GM19023 (cell line): ENCODE data around the gene RCBTB2.

Experiments
- ATAC-seq: cut with Tn5 transposase; IDR thresholded peaks from one replicate; pipeline ENCODE4 v1.9.1; 2021; ENCODE audit warnings: mild to moderate bottlenecking, moderate library complexity; ENCODE audit not compliant: unreplicated experiment

Gene RCBTB2

DNA sequence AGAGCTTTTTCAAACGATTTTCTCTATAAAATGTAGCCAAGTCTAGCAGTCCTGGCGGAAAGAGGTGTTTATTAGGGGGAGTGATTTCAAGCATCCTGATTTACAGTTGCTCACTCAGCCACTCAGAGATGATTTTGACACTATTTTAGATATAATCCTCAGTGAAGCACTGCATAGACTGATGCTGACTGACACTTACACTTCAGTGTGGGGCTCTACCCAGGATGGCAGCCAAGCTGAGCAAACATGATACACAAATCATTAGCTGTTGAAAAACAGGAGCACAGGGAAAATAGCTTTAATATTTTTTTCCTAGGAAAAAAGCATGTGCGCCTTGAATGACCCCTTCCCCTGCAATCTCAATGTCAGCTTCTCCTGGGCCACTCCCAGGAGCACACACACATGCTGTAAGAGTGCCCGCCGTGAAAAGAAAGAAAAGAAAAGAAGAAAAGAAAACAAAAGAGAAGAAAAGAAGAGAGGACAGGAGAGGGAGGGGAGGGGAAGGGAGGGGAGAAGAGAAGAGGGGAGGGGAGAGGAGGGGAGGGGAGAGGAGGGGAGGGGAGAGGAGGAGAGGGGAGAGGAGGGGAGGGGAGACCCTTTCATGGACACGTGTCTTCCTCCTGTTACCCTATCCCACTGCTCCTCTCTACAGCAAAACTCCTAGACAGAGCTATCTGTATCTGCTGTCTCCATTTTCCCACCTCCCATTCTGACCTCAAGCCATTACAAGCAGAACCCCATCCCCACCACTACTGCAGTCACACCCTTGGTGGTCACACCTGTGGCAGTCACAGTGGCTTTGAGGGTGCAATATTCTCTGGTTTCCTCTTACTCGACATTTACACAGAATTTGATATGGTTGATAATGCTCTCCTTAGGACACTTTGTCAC, 36.4 kb downstream of the RCBTB2 start:
- ATAC-seq = no peak

DNA sequence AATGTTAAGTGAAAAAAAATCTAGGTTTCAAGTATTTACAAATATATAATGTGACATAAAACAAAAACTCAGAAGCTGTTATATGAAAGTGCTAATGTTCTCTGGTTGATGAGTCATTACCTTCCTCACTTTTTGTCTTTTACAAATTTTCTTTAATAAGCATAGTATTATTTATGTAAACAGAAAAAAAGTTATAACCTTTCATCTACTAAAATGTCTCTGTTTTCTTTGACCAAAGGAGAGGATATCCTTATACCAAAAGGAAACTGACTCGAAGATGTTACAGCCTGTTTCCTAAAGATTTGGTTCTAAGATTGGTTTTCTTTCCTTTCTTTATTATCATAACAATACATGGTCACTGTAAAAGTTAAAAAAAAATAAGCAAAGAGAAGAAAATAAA, 38.0 kb downstream of the RCBTB2 start:
- no peak for ATAC-seq

DNA sequence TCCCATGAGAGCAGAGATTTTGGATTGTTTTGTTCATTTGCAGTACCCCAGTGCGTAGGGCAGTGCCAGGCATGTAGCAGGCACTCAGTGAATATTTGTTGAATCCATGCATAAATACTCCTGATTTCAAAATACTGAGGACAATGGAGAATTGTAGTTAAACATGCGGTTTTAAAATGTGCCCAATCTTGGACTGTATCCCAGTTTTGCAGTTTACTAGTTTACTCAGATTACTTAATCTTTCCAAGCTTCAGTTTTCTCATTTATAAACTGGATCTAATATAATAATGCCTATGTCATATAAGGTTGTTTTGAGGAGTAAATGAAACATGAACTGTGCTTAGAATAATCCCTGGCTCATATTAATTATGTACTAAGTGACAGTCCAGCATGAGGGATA, 39.0 kb downstream of the RCBTB2 start:
- ATAC-seq = no peak

DNA sequence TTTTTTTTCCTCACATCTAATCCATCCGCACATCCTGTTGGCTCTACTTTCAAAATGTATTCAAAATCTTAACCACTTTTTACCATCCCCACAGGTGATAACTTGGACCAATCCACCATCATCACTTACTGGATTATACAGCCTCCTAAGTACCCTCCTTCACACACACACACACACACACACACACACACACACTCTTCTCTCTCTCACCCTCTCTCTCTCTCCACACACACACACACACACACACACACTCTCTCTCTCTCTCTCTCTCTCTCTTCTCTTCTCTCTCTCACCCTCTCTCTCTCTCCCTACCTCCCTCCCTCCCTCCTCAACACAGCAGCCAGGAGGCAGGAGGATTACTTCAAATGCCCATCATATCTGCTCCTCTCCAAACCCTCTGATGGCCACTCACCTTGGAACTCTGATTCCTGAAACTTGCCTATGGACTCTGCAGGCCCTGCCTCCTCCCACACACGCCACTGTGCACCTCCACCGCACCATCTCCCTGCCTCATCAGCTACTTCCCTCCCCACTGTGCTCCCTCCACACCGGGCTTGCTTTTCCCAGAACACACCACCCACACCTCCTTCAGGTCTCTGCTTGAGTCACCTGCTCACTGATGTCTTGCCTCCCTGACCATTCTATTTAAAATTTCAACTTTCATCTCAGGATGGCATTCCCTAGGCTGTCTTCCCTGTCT, 39.7 kb downstream of the RCBTB2 start:
- no peak for ATAC-seq

DNA sequence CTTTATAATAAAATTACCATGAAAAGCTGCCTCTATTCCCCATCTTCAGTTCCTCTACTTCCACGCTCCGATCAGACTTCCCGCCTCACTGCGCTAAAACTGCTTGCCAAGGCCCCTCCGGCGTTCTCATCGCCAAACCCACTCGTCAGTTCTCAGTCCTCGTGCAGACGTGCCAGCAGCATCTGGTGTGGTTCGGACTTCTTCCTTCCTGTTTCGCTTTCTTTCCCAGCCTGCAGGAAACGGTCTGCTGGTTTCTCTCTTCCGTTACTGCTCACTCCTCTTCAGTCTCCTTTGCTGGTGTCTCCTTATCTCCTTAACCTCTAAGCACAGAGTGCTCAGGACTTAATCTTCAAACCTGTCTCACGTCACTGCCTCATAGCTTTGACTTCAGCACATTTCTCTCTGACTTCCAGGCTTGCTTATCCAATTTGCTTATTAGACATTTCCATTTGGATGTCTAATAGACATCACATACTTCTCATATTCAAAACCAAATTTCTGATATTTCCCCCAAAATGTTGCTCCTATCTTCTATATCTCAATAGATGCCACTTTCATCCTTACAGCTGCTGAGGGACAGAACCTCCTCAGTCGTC, 40.3 kb downstream of the RCBTB2 start:
- peak; percentile 84 for ATAC-seq

DNA sequence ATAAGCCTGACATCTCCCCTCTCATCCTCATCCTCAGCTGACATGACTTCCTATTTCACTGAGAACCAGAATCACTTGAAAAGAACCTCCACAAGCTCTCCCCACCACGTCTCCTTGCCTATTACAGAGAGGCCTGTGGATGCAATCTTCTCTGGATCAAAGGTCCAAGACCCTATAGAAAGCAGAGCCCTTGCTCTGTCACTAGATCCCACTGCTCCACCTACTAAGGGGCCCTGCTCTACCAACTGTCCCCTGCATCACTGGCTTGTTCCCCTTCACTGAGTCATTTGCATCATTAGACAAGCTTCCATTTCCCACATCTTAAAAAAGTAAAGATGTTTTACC, 40.8 kb downstream of the RCBTB2 start:
- peak; percentile 62 for ATAC-seq

DNA sequence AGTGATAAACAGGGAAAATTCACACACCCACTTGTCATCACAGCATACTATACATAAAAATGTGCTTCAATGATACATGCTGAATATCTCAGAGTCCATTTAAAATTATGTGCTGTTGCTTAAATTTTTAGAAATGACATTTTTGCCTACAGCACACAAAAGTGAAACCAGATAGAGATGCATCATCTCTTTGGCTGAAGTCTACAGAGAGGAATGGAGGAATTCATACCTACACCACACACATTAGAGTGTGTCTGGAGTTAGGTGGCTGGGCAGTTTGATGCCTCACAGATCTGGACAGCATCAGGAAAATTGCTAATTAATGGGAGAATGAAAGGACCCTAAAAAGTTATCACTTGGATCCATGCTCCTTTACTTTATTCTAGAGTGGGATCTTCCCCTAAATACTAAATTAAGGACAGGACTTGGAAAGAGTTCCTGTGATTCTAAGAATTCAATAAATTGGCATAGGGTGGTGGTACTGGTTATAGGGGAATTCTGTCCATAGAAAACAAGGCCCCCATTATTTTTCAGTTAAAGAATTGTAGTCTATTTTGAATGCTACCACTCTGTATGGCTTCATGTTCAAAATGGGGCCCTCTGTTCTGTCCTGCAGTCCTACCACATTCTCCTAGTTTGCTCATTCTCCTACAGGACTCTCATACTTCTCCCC, 41.3 kb downstream of the RCBTB2 start:
- no peak for ATAC-seq

DNA sequence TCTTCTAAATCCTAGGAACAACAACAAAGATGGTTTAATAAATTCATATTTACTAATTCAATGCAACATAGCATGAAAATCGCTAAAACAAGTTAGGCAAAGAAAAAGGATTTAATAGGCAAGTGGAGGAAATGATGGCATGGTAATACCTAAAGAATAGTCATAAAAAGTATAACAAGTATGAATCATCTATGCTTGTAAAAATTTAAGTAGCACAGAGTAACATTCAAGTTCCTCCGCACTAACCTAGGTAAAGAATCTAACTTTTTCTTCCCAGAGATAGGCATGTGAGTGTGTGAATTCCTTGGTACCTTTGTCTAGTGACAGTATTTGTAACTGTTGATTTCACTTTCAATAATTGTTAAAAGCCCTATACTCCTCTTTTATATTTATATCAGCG, 42.6 kb downstream of the RCBTB2 start:
- no peak for ATAC-seq

DNA sequence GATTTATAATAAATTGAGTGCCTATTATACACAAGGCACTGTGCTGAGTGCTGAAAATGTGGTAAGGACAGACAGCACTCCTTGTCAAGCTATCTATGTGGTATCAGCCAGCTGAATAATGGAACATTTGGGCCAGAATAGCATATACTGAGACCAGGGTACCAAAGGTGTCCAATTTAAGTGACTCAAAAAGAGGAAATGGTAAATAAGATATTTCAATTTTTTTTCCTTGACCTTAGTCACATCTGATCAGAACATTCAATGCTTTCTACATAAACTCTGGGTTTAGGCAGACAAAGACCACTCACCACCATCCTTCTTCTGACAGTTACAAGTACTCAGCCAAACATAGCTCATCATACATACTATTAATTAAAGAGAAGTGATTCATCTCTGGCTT, 43.2 kb downstream of the RCBTB2 start:
- ATAC-seq = no peak

DNA sequence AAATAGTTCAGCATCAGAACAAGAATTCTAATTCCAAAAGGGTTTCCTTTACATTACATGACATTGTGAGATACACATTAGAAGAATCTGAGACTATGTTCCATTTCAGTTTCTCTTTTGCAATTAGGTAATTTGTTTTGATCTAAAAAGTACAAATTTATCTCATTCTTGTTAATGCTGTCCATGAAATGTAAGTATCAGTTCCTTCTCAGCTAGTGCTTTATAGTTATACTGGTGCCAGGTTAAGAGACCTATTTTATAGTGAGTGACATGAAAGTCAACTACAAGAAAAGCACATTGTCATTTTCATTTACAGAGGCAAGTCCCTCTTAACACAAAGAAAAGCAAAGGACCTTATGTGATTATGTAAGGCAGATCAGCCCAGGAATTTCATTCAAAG, 43.9 kb downstream of the RCBTB2 start:
- no peak for ATAC-seq

DNA sequence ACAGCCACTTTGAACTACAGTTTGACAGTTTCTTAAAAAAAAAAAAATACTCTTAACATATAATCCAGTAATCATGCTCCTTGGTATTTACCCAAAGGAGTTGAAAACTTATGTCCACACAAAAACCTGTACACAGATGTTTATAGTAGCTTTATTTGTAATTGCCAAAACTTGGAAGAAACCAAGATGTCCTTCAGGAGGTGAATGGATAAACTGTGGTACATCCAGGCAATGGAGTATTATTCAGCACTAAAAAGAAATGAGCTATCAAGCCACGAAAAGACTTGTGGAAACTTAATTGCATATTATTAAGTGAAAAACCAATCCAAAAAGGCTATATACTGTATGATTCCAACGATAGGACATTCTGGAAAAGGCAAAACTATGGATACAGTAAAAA, 44.9 kb downstream of the RCBTB2 start:
- ATAC-seq = no peak

DNA sequence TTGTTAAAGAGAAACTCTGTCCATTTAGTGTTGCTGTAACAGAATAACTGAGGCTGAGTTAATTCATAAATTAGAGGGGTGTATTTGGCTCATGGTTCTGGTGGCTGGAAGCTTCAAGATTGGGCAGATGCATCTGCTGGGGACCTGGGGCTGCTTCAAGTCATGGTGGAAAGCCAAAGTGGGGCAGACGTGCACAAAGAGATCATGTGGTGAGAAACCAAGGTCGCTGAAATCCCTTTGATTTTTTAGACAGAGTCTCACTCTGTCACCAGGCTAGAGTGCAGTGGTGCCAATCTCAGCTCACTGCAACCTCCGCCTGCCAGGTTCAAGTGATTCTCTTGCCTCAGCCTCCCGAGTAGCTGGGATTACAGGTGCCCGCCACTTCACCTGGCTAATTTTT, 46.0 kb downstream of the RCBTB2 start:
- ATAC-seq = no peak

DNA sequence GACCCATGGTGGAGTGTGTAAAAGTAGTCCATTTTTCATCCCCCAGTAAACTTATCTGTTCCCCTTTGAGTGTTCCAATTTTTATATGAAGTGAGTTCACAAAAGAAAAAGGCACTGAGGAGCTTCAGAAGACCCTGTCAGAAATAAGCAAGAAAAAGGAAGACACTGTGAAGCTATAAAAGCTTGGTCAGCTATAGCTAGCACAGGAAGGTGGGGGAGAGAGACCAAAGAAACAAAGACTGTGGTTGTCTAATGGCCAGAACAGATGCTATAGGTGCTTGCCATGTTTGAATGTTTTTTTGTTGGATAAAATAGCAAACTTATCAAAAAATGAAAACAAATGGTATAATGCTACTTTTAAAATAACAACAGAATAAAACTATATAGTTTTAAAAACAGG, 46.5 kb downstream of the RCBTB2 start:
- ATAC-seq = no peak

DNA sequence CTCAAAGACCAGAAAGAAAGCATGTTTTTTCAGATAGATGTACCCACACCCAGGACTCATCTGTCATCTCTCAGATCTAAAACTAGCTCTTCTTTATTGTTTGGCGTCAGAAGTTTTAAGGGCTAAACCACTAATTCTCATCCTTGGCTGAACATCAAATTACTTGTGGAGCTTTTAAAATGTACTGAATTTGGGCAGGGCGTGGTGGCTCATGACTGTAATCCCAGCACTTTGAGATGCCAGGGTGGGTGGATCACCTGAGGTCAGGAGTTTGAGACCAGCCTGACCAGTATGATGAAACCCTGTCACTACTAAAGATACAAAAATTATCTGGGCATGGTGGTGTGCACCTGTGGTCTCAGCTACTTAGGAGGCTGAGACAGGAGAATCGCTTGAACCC, 47.4 kb downstream of the RCBTB2 start:
- no peak for ATAC-seq

DNA sequence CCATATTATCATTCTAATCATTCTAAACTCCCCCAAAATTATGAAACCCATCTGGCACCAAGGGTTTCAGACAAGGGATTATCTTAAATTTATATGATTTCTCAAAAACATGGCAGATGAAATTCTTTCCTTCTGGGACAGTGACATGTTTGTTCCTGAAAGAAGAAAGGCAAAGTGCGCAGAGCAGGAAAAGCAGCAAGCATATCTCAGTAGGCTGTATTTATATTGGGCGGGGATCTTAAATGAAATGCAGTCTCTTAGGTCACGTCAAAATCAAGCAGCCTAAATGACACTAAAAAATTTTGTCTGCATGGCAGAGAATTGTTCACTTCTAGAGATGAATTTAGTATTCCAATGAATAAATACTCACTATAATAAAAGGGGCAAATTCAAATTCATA, 49.3 kb downstream of the RCBTB2 start:
- ATAC-seq = no peak

DNA sequence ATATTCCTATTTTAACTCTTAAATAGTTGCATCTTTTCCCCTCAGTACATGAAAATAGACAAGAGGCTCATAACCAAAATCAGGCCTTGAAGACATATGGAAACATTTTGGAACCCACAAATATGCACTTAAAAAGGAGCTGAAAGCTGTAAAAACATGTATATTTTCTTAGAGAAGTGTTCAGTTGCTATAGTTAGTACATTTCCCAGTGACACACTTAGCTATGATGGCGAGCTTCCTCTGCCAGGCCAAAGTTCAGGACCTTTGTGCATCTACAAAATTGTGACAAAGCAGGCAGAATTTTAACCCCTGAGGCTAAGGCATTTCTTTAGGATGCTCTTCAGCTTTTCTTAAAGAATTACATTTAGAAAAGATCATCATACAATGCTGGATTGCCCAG, 54.5 kb downstream of the RCBTB2 start:
- no peak for ATAC-seq

DNA sequence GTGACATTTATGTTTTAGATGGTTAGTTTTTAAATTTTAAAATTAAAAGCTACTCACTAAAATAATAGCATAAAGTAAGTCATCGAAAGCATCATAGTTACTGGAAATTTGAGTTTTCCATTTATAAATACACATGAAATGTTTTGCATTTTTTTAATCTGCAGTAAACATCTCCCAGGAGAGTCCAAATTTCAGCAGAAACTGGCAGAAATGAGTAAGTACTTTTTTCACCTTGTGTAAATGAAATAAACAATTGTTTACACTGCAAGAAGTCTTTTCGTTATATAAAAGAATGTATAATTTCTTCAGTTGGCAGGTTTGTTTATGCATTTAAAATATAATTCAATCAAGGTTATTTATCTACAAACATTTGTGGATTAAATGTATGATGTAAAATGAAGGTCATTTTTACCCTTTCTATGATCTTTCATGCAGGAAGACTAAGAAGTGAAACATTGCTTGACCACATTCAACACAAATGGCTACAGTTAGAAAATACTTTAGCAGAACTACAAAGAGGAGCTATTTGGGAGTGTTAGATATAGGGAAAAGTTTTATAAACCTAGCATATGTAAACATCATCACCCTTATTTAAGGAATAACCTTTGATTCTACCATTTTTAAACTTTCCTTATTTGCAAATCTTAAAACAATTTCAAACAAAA, 55.6 kb downstream of the RCBTB2 start:
- ATAC-seq = no peak

DNA sequence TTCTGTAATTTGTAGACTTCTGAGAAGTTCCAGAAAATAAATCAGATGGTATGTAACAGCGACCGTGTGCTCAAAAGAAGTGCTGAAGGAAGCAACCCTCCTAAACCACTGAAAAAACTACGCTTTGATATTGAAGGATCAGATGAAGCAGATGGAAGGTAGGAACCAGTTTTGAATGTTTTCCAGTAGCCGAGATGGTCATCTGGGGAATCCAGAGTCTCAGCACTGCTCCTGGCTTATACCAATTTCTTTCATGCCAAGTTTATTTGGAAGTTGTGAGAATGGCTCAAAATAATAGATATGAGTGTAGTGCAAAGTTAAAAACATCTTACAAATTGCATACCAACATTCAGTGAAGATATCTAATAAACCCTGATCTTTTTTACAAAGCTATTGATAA, 56.2 kb downstream of the RCBTB2 start:
- ATAC-seq = no peak

DNA sequence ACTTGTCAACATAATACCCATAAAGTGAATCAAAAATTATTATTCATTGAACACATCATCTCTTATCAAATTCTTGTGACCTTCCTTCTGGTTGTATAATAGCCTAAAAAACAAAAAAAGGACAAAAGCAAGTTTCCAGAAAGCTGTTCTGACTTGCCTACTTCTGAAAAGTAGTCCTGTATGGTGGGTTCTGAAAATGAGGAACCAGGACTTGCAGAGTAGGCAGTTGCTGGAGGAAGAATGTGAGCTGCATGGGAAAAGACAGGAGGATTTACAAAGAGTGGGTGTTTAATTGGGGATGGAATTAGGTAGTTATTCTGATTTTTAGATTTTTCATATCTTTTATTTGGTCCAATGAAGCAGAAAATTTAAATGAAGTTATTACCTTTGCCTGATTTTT, 56.7 kb downstream of the RCBTB2 start:
- no peak for ATAC-seq

DNA sequence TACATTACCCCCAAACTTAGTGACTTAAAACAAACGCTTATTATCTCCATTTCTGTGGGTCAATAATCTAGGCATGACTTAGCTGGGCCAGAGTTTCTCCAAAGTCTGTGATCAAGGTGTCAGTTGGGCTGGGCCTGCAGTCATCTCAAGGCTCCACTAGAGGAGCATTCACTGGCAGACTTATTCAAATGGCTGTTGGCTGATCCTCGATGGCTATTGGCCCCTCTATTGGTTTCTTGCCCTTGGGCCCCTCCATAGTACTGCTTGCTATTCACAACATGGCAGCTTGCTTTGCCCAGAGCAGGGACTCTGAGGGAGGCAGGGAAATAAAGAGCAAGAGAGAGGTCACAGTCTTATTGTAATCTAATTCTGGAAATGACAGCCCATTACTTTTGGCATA, 57.6 kb downstream of the RCBTB2 start:
- no peak for ATAC-seq

DNA sequence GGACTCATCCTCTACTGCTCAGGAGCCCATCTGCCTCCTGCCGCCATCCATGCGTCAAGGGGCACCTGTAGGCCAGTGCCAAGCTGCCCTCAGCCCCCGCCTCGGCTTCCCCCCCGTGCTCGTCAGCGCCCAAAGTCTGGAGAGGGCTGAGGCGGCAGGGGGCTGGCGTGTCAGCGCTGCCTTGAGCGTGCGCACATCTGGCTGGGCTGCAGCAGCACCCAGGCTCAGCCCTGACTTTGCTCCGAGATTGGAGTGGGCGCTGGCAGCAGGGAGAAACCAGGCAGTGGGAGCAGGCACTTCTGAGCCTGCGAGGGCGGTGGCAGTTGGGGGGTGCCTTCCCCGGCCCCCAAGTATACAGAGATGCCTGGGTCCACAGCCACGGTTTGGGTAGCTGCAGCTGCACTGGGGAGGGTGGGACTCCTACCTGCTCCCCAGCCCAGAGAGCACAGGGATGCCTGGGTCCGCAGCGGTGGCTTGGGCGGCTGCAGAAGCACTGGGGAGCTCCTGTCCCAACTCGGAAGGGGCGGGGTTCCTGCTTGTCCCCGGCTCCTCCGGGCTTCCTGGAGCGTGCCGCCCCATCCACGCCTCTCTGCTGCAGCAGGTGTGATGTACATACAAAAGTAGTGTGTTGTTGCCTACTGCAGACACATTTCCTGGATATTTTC, 75.2 kb downstream of the RCBTB2 start:
- ATAC-seq = no peak
